H9 (cell line): ENCODE measurements around the gene KCNIP1. TPM values are rescaled to one million over a fixed set of nuclear protein-coding genes. Genes with fewer than 3 reads are reported as not detected.

Source experiments
- DNase-seq: peaks from one replicate; pipeline ENCODE4 v3.0.0-alpha.2; 2017
- H2AFZ ChIP-seq: one replicate; pipeline ENCODE4 v1.6.1; 2013; ENCODE audit warnings: mild to moderate bottlenecking, low read length, control low read depth, moderate library complexity
- H2AK5ac ChIP-seq: 2 replicates; pipeline ENCODE4 v1.6.1; 2013; ENCODE audit warnings: low read length, control low read depth, mixed read lengths; ENCODE audit not compliant: insufficient read length
- H2BK120ac ChIP-seq: one replicate; pipeline ENCODE4 v1.6.1; 2013; ENCODE audit warnings: low read depth, mild to moderate bottlenecking, low read length, control low read depth, inconsistent platforms; ENCODE audit not compliant: poor library complexity, severe bottlenecking
- H2BK12ac ChIP-seq: 2 replicates; pipeline ENCODE4 v1.6.1; 2013; ENCODE audit warnings: low read length, control low read depth, mixed read lengths, low read depth; ENCODE audit not compliant: insufficient read length
- H2BK15ac ChIP-seq: 2 replicates; pipeline ENCODE4 v1.6.1; 2013; ENCODE audit warnings: low read depth, low read length, control low read depth
- H2BK20ac ChIP-seq: one replicate; pipeline ENCODE4 v1.6.1; 2013; ENCODE audit warnings: low read depth, mild to moderate bottlenecking, low read length, control low read depth, inconsistent platforms; ENCODE audit not compliant: poor library complexity, severe bottlenecking
- H2BK5ac ChIP-seq: 2 replicates; pipeline ENCODE4 v1.6.1; 2013; ENCODE audit warnings: low read length, control low read depth, mixed read lengths; ENCODE audit not compliant: insufficient read length
- H3K14ac ChIP-seq: 2 replicates; pipeline ENCODE4 v1.6.1; 2013; ENCODE audit warnings: low read length, control low read depth; ENCODE audit not compliant: insufficient read depth
- H3K18ac ChIP-seq: 2 replicates; pipeline ENCODE4 v1.6.1; 2013; ENCODE audit warnings: low read depth, mild to moderate bottlenecking, mixed read lengths, low read length, control low read depth; ENCODE audit not compliant: insufficient read length
- H3K23ac ChIP-seq: 2 replicates; pipeline ENCODE4 v1.6.1; 2013; ENCODE audit warnings: low read length, control low read depth, mixed read lengths, low read depth; ENCODE audit not compliant: insufficient read length
- H3K23me2 ChIP-seq: 2 replicates; pipeline ENCODE4 v1.6.1; 2013; ENCODE audit warnings: low read depth, mild to moderate bottlenecking, mixed read lengths, low read length, control low read depth; ENCODE audit not compliant: insufficient read length, poor library complexity, severe bottlenecking
- H3K27ac ChIP-seq: 2 replicates; pipeline ENCODE4 v1.5.1; 2013; ENCODE audit warnings: low read length, control low read depth, mixed read lengths, low read depth; ENCODE audit not compliant: insufficient read length
- H3K27me3 ChIP-seq: 2 replicates; pipeline ENCODE4 v1.6.1; 2013; ENCODE audit warnings: low read length, control low read depth, inconsistent platforms; ENCODE audit not compliant: insufficient read depth
- H3K4ac ChIP-seq: 2 replicates; pipeline ENCODE4 v1.6.1; 2013; ENCODE audit warnings: low read depth, mild to moderate bottlenecking, control low read depth, inconsistent platforms, low read length, moderate library complexity
- H3K4me1 ChIP-seq: 2 replicates; pipeline ENCODE4 v1.6.1; 2013; ENCODE audit warnings: low read length, control low read depth, inconsistent platforms; ENCODE audit not compliant: insufficient read depth
- H3K4me2 ChIP-seq: 2 replicates; pipeline ENCODE4 v1.6.1; 2013; ENCODE audit warnings: low read length, control low read depth, mixed read lengths; ENCODE audit not compliant: insufficient read length, insufficient read depth
- H3K56ac ChIP-seq: 2 replicates; pipeline ENCODE4 v1.6.1; 2013; ENCODE audit warnings: low read depth, mild to moderate bottlenecking, mixed read lengths, low read length, control low read depth; ENCODE audit not compliant: insufficient read length
- H3K79me1 ChIP-seq: 2 replicates; pipeline ENCODE4 v1.6.1; 2013; ENCODE audit warnings: low read depth, mild to moderate bottlenecking, moderate library complexity, low read length, control low read depth, inconsistent platforms; ENCODE audit not compliant: insufficient read depth, poor library complexity, severe bottlenecking
- H3K79me2 ChIP-seq: 2 replicates; pipeline ENCODE4 v1.6.1; 2013; ENCODE audit warnings: low read length, control low read depth, inconsistent platforms; ENCODE audit not compliant: insufficient read depth
- H3K9ac ChIP-seq: 2 replicates; pipeline ENCODE4 v1.6.1; 2013; ENCODE audit warnings: low read length, control low read depth, mixed read lengths; ENCODE audit not compliant: insufficient read length; ENCODE audit errors: extremely low read depth
- H3K9me3 ChIP-seq: one replicate; pipeline ENCODE4 v1.6.1; 2013; ENCODE audit warnings: low read depth, low read length, inconsistent platforms; ENCODE audit not compliant: control insufficient read depth
- H3T11ph ChIP-seq: one replicate; pipeline ENCODE4 v1.6.1; 2013; ENCODE audit warnings: mild to moderate bottlenecking, low read length, control low read depth, inconsistent platforms
- H4K20me1 ChIP-seq: one replicate; pipeline ENCODE4 v1.6.1; 2013; ENCODE audit not compliant: control insufficient read depth, insufficient read length, insufficient read depth
- H4K5ac ChIP-seq: 2 replicates; pipeline ENCODE4 v1.6.1; 2013; ENCODE audit warnings: low read depth, mild to moderate bottlenecking, mixed read lengths, low read length, control low read depth; ENCODE audit not compliant: insufficient read length
- H4K8ac ChIP-seq: replicated peaks from 2 replicates; pipeline ENCODE4 v1.6.1; 2013; ENCODE audit warnings: low read length, control low read depth, mixed read lengths, low read depth; ENCODE audit not compliant: insufficient read length
- H4K91ac ChIP-seq: 2 replicates; pipeline ENCODE4 v1.6.1; 2013; ENCODE audit warnings: low read depth, mild to moderate bottlenecking, moderate library complexity, mixed read lengths, low read length, control low read depth; ENCODE audit not compliant: insufficient read length
- H3K27ac Mint-ChIP-seq, 3 experiments: 2 replicates in 2 of 3; 3 replicates in 1 of 3; pipeline ENCODE4 v1.8.0; 2020 to 2021; ENCODE audit warnings: mixed read lengths in 3 of 3, mild to moderate bottlenecking in 1 of 3, moderate library complexity in 1 of 3
- H3K27me3 Mint-ChIP-seq: 2 replicates; pipeline ENCODE4 v1.8.0; 2021; ENCODE audit warnings: low read depth, mild to moderate bottlenecking, moderate library complexity, mixed read lengths
- H3K36me3 Mint-ChIP-seq, 3 experiments: 2 replicates in 2 of 3; 3 replicates in 1 of 3; pipeline ENCODE4 v1.8.0; 2020 to 2021; ENCODE audit warnings: low read depth in 3 of 3, mixed read lengths in 3 of 3; ENCODE audit not compliant: insufficient read depth in 1 of 3
- H3K4me1 Mint-ChIP-seq, 2 experiments: 2 replicates each; pipeline ENCODE4 v1.8.0; 2020; ENCODE audit warnings: mixed read lengths in 2 of 2
- H3K4me3 Mint-ChIP-seq, 2 experiments: 2 replicates in 1 of 2; 3 replicates in 1 of 2; pipeline ENCODE4 v1.8.0; 2020 to 2021; ENCODE audit warnings: mild to moderate bottlenecking in 2 of 2, mixed read lengths in 2 of 2, moderate library complexity in 1 of 2
- H3K9me3 Mint-ChIP-seq, 2 experiments: 2 replicates in 1 of 2; 3 replicates in 1 of 2; pipeline ENCODE4 v1.8.0; 2020; ENCODE audit warnings: mild to moderate bottlenecking in 2 of 2, mixed read lengths in 2 of 2, moderate library complexity in 1 of 2
- WGBS: extraction: QIAGEN DNeasy Blood & Tissue Kit; methylation state at CpG from one replicate; pipeline ENCODE4 v1.1.7; 2013; ENCODE audit warnings: missing lambda C conversion rate, low lambda C conversion rate, mixed read lengths; ENCODE audit not compliant: insufficient read length; ENCODE audit errors: extremely low coverage; 5-methylcytosine and 5-hydroxymethylcytosine counted together
- total RNA-seq: library from RNA; stranded (reverse); gene quantifications from 2 replicates; pipeline ENCODE4 v1.2.1, GENCODE V29; 2021
- TF ChIP-seq, protein P1 (sequence below): fragments of 200-600 bp; sonication (generic); conservative IDR thresholded peaks from 3 replicates; pipeline ENCODE4 v1.8.0; 2021; ENCODE audit warnings: antibody characterized with exemption, mild to moderate bottlenecking

The KCNIP1 gene
- total RNA-seq, 1 experiment from 2014 or later: 0.63 TPM

DNA sequence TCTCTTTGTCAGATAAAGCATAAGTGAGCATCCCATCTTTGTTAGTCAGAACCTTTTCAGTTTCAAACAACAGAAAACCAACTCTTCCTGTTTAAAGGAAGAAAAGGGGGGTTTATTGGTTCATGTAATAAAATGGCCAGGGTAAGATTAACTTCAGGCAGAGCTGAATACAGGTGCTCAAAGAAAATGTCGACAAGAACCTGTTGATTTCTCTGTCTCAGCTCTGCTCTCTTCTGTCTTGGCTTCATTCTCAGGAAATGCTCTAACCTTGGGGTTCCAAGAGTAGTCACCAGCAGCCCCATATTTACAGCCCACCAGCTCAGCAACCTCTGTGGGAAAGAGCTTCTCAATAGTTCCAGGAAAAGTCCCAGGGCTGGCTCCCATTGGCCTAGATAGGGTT, 25.2 kb downstream of the KCNIP1 start:
- no peak overlapping the region for H3K23ac ChIP-seq
- Mint-ChIP-seq H3K9me3 (no peaks in the 10 kb centered on the region), H3K27me3 (peaks cover 3% of the 10 kb centered on the region), H3K27ac (no peak overlapping the region; a peak in 1 of 7 replicates), H3K4me1 (peaks cover 10 to 28% of the 10 kb centered on the region in 2 experiments), H3K36me3 (no peaks in the 10 kb centered on the region), H3K4me3 (no peak overlapping the region)
- no peak overlapping the region for H2BK120ac ChIP-seq
- no peak overlapping the region for H3K56ac ChIP-seq
- no CpG with 5 or more reads among the region's 1 CpG for WGBS
- no peaks in the 10 kb centered on the region for H3K79me1 ChIP-seq
- no peaks in the 10 kb centered on the region for H3K27me3 ChIP-seq
- H2BK12ac ChIP-seq: no peak overlapping the region
- no peak overlapping the region for H3T11ph ChIP-seq
- no peak for DNase-seq
- no peak overlapping the region for H3K4me2 ChIP-seq
- H3K4me1 ChIP-seq: no peaks in the 10 kb centered on the region
- H3K27ac ChIP-seq: no peak overlapping the region
- H3K9ac ChIP-seq: no peak overlapping the region
- H3K9me3 ChIP-seq: no peaks in the 10 kb centered on the region
- no peak overlapping the region for H2AK5ac ChIP-seq
- no peaks in the 10 kb centered on the region for H3K79me2 ChIP-seq
- TF ChIP-seq, protein P1, sequence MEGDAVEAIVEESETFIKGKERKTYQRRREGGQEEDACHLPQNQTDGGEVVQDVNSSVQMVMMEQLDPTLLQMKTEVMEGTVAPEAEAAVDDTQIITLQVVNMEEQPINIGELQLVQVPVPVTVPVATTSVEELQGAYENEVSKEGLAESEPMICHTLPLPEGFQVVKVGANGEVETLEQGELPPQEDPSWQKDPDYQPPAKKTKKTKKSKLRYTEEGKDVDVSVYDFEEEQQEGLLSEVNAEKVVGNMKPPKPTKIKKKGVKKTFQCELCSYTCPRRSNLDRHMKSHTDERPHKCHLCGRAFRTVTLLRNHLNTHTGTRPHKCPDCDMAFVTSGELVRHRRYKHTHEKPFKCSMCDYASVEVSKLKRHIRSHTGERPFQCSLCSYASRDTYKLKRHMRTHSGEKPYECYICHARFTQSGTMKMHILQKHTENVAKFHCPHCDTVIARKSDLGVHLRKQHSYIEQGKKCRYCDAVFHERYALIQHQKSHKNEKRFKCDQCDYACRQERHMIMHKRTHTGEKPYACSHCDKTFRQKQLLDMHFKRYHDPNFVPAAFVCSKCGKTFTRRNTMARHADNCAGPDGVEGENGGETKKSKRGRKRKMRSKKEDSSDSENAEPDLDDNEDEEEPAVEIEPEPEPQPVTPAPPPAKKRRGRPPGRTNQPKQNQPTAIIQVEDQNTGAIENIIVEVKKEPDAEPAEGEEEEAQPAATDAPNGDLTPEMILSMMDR: no peak
- no peaks in the 10 kb centered on the region for H3K23me2 ChIP-seq
- no peak overlapping the region for H2BK15ac ChIP-seq
- H3K14ac ChIP-seq: no peak overlapping the region
- H2AFZ ChIP-seq: no peak overlapping the region
- no peak overlapping the region for H4K5ac ChIP-seq
- H4K8ac ChIP-seq: no peak overlapping the region
- H3K4ac ChIP-seq: no peak overlapping the region
- no peaks in the 10 kb centered on the region for H4K20me1 ChIP-seq
- H4K91ac ChIP-seq: no peak overlapping the region
- H2BK5ac ChIP-seq: no peak overlapping the region
- no peak overlapping the region for H3K18ac ChIP-seq
- H2BK20ac ChIP-seq: no peak overlapping the region
